Fibroblast of pulmonary artery (primary cell): Measurements from ENCODE around the gene KCNMB2.

Source experiments
- DNase-seq: peaks from one replicate; pipeline ENCODE4 v3.0.0-alpha.2; 2010; ENCODE audit warnings: low read depth
- H3K4me3 ChIP-seq: replicated peaks from 2 replicates; pipeline ENCODE4 v1.5.1; 2011; ENCODE audit warnings: low read depth, mild to moderate bottlenecking, control low read depth, low read length, moderate library complexity
- TF ChIP-seq, protein P1 (sequence below): IDR thresholded peaks from 2 replicates; pipeline ENCODE4 v1.5.1; 2011; ENCODE audit warnings: mild to moderate bottlenecking, control low read depth, low read length, inconsistent platforms; ENCODE audit errors: missing control alignments

KCNMB2 gene

DNA sequence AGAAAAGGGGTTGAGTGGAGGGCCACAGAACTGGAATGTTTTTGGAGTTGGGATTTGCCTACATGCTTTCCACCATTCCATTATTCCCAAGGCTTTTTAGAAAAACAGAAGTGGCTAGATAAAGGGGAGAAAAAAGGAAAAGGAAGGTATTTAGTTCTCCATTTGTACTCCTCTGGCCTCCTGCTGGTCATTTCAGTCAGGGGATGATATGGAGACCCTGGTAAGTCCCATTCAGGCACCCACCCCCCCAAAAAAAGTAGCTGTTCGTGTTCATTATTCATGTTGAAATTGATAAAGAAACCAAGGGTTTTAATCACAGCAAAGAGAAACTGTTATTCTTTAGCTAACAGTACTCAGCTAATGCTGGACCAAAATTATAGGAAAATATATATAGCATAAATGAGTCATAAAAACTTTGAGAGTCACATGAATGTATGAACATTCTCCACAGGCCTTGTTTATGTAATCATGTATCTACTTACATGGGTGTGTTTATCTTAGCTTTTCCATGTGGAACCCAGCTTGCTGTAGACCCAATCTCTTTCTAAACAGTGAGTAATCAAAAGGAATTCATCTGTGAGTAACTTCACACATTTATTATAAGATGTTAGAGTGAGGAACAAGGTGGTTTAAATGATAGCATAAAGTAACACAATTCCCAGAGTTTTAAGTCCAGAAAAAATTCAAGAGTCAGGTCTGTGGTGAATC is 167.2 kb downstream of the KCNMB2 start:
- peak; percentile 14 for DNase-seq
- no peak overlapping the region for H3K4me3 ChIP-seq

DNA sequence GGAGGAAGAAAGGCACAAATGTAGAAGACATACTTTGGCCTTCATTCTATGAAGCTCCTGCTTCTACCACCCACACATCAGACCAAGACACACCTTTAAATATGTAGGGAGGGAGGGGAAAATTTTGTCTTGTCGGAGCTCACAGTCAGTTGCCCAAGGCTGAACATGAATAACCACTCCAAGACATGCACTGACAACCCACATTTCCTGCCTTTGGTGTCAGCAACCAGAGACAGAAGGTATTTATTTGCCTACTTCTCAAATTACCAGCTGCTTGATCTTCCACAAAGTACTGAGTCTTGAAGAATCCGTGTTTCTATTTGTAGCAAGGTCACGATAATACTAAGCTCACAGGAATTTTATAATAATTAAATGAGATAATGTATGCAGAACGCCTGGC is 169.7 kb downstream of the KCNMB2 start:
- TF ChIP-seq, protein P1, sequence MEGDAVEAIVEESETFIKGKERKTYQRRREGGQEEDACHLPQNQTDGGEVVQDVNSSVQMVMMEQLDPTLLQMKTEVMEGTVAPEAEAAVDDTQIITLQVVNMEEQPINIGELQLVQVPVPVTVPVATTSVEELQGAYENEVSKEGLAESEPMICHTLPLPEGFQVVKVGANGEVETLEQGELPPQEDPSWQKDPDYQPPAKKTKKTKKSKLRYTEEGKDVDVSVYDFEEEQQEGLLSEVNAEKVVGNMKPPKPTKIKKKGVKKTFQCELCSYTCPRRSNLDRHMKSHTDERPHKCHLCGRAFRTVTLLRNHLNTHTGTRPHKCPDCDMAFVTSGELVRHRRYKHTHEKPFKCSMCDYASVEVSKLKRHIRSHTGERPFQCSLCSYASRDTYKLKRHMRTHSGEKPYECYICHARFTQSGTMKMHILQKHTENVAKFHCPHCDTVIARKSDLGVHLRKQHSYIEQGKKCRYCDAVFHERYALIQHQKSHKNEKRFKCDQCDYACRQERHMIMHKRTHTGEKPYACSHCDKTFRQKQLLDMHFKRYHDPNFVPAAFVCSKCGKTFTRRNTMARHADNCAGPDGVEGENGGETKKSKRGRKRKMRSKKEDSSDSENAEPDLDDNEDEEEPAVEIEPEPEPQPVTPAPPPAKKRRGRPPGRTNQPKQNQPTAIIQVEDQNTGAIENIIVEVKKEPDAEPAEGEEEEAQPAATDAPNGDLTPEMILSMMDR: no peak
- no peak for DNase-seq

More for the DNA sequence above, 167.2 kb downstream of the KCNMB2 start:
- TF ChIP-seq, protein P1: no peak

DNA sequence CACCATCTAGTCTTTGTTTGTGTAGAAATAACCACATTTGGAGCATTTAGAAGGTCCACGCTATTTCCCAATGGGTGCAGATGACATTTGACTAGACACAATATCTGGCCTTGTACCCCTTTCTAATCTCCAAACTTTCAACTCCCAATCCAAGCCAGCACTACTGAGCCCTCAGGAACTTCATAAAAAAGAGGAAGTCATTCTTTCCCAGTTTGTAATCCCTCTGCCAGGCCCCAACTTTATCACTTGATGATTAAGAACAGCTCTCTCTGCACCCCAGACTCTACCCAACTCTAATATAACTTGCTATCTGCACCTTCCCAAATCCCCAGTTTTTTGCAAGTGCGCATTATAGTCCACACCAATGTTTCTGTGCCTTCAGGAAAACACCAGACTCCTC is 170.2 kb downstream of the KCNMB2 start:
- no peak overlapping the region for H3K4me3 ChIP-seq
- TF ChIP-seq, protein P1: no peak
- no peak for DNase-seq

More for the DNA sequence above, 169.7 kb downstream of the KCNMB2 start:
- no peak overlapping the region for H3K4me3 ChIP-seq

DNA sequence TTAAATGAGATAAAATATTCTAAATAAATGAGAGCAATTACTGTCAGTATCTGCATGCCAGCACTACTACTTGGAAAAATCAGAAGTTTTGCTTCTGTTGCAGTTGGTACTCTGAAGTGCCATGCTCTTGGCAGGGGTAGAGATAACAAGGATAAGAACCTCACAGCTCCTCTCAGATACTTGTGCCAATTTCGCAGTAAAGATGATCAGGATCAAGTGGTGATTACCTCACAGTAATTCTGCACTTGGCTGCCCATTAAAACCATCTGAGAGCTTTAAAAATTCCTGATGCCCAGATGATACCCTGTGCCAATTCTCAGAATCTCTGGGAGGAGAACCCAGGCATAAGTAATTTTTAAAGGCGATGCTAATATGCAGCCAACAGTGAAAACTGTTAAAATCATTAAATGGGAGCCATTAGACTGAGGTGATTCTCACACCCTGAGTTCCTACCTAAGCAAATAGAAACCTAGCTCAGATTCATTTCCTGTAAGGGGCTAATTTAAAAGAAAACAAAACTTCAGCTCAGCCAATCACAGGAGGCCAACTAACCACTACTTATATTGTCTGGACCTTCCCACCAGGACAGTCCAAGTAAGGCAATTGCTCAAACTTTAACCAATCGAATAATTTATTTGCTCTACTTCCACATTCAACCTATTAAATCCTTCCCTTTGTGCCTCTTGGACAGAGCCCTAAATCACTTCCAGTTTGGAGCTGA is 171.2 kb downstream of the KCNMB2 start:
- TF ChIP-seq, protein P1: no peak

DNA sequence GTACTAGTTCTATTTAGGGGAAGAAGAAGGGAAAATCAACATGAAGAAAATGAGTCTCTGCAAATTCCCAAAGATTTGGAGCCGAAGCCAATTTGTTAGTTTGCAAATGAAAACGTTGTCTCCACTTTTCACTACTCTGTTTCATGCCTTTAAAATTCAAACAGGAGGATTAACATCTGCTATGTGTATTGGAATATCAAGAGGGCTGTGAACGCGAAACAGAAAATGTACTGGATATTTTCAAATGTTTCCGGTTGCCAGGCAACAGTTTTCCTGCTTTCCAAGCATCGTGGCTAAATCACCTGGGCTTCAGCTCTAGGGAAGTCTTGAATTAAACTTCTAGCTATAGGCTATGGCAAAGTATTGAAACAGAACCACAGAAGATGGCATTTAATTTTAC is 172.8 kb downstream of the KCNMB2 start:
- no peak overlapping the region for H3K4me3 ChIP-seq
- TF ChIP-seq, protein P1: no peak
- DNase-seq: no peak

More for the DNA sequence above, 171.2 kb downstream of the KCNMB2 start:
- no peak for DNase-seq
- H3K4me3 ChIP-seq: no peak overlapping the region

DNA sequence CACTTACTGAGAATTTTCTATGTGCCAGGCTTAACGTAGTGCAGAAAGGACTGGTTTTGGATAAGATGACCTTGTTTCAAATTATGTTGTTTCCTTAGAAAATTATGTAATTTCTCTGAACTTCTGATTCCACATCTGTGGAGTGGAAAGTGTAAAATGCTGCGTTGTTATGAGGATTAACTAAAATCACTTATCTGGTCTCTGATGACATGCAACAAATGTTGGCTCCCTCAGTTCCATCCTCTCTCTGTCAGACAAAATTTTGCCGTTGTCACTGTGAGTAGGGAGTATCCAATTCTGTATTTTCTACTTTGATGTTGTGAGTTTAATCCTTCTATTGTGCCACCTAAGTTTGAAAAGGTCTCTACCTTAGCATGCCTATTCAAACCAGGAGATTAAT is 175.5 kb downstream of the KCNMB2 start:
- H3K4me3 ChIP-seq: no peak overlapping the region
- no peak for DNase-seq
- TF ChIP-seq, protein P1: no peak
